ENCODE results near the gene FAM20A. TPM values are rescaled to one million over a fixed set of nuclear protein-coding genes. Genes with fewer than 3 reads are reported as not detected.

Gene FAM20A
- total RNA-seq, 3 donors from 2014 or later, result 6.2 to 28.8 (median 11.3) TPM

GRCh38 chr17:68540981-68541380, 60.2 kb downstream of the FAM20A start:
- H3K27ac ChIP-seq, result peak overlapping the region; percentile 52 to 68
- H3K36me3 ChIP-seq, result peaks cover 4% of the 10 kb centered on the region
- no peaks in the 10 kb centered on the region for H3K9me3 ChIP-seq
- H3K4me1 ChIP-seq, result no peaks in the 10 kb centered on the region
- H3K4me3 ChIP-seq, result no peak overlapping the region
- H3K27me3 ChIP-seq, result no peaks in the 10 kb centered on the region
- no peak for DNase-seq (ENCODE audit: low spot score in 2 of 2)
- intact Hi-C loops (cut with DNase I; ENCODE audit: low total_unique reads), result no loop called here
- TF ChIP-seq POLR2A (IDR thresholded peaks at IDR 0.05) (no peak), POLR2AphosphoS5 (IDR thresholded peaks at IDR 0.05) (no peak)
- TF ChIP-seq, protein P1, sequence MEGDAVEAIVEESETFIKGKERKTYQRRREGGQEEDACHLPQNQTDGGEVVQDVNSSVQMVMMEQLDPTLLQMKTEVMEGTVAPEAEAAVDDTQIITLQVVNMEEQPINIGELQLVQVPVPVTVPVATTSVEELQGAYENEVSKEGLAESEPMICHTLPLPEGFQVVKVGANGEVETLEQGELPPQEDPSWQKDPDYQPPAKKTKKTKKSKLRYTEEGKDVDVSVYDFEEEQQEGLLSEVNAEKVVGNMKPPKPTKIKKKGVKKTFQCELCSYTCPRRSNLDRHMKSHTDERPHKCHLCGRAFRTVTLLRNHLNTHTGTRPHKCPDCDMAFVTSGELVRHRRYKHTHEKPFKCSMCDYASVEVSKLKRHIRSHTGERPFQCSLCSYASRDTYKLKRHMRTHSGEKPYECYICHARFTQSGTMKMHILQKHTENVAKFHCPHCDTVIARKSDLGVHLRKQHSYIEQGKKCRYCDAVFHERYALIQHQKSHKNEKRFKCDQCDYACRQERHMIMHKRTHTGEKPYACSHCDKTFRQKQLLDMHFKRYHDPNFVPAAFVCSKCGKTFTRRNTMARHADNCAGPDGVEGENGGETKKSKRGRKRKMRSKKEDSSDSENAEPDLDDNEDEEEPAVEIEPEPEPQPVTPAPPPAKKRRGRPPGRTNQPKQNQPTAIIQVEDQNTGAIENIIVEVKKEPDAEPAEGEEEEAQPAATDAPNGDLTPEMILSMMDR (IDR thresholded peaks at IDR 0.05), result no peak

DNA sequence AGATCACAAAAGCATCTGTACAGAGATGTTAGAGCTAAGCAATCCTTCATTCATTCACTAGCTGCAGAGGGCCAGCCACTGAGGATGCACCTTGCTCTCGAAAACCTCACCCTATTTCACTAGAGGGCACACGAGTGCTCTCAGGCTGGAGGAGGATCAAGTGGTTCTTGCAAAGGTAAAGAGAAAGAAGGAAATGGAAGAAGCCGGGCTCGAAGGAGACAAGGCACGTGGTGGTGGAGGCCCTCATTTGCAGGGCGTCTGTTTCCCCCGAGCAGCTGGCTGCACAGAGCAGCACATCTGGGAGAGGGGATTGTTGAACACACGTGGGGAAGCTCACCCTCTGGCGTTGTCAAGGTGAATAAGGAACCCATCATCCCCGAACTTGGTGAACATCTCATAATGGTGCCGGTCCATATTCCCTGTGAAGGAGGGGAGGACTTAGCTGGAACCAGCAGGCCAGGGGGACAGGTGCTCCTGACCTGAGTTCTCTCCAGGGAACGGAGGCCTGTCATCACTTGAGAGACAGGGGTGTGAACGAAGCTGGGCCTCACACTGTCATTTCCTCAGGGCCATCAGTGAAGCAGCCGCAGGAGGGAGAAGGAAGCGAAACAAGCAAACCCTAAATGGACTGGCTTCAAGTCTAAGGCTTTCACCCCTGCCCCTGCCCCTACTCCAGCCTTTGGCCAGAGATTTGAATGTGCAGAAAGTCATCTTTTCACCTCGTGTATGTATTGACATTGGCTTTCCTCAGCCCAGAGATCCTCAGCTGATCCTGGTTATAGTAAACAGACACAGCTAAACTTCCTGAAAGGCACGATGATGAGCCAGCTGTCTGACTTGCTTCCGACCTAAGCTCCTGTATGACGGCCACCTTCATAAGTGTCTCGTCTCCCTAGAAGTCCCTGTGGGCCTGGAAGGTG, 61.4 kb downstream of the FAM20A start:
- Histone ChIP-seq H3K9me3 (no peaks in the 10 kb centered on the region), H3K27ac (peak overlapping the region; percentile 52 to 68), H3K4me3 (no peak overlapping the region), H3K4me1 (no peaks in the 10 kb centered on the region), H3K36me3 (peaks cover 4% of the 10 kb centered on the region), H3K27me3 (no peaks in the 10 kb centered on the region)
- intact Hi-C loops (cut with DNase I; ENCODE audit: low total_unique reads), result no loop called here
- TF ChIP-seq POLR2AphosphoS5 (IDR thresholded peaks at IDR 0.05) (peak in 1 of 3 donors; percentile 31), POLR2A (IDR thresholded peaks at IDR 0.05) (no peak)
- TF ChIP-seq, protein P1 (IDR thresholded peaks at IDR 0.05), result peak in 2 of 3 donors; percentile 25 to 32
- DNase-seq (ENCODE audit: low spot score in 2 of 2), result no peak

GRCh38 chr17:68535922-68536321, 65.2 kb downstream of the FAM20A start:
- no peaks in the 10 kb centered on the region for H3K9me3 ChIP-seq
- no peaks in the 10 kb centered on the region for H3K27me3 ChIP-seq
- intact Hi-C loops (cut with DNase I; ENCODE audit: low total_unique reads), result no loop called here
- H3K36me3 ChIP-seq, result no peaks in the 10 kb centered on the region
- H3K4me1 ChIP-seq, result no peaks in the 10 kb centered on the region
- H3K27ac ChIP-seq, result peak overlapping the region in 1 of 2 donors; percentile 54
- no peak for DNase-seq (ENCODE audit: low spot score in 2 of 2)
- no peak overlapping the region for H3K4me3 ChIP-seq
- TF ChIP-seq, protein P1 (IDR thresholded peaks at IDR 0.05), result no peak
- TF ChIP-seq POLR2AphosphoS5 (IDR thresholded peaks at IDR 0.05), result no peak
- no peak for TF ChIP-seq POLR2A (IDR thresholded peaks at IDR 0.05)

DNA sequence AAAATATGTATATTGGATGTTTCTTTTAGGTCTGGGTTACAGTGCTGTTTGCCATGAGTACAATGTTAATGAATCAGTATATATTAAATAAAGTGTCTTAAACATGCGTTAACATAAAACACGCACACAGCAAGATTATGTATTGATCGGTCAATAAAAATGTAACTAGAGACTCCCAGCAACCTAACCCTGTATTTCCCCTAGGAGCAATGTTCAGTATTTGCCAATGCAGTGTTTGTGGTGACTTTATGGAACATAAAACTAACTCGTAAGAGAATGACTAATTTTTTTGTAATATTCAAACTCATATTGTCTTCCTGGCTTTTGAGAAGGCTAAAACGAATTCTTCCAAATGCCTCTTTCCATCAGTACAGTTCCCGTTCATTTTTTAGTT, 66.5 kb downstream of the FAM20A start:
- DNase-seq (ENCODE audit: low spot score in 2 of 2), result no peak
- Histone ChIP-seq H3K27me3 (no peaks in the 10 kb centered on the region), H3K4me3 (no peak overlapping the region), H3K9me3 (no peaks in the 10 kb centered on the region), H3K4me1 (no peaks in the 10 kb centered on the region), H3K36me3 (peaks cover 10% of the 10 kb centered on the region), H3K27ac (peak overlapping the region in 1 of 2 donors; percentile 5)
- no peak for TF ChIP-seq POLR2AphosphoS5 (IDR thresholded peaks at IDR 0.05)
- no peak for TF ChIP-seq POLR2A (IDR thresholded peaks at IDR 0.05)
- TF ChIP-seq, protein P1 (IDR thresholded peaks at IDR 0.05), result no peak
- intact Hi-C loops (cut with DNase I; ENCODE audit: low total_unique reads), result no loop called here
